Measurements from ENCODE around the gene MSI2. TPM values are rescaled to one million over a fixed set of nuclear protein-coding genes. Genes with fewer than 3 reads are reported as not detected.

The MSI2 gene
- polyA plus RNA-seq, 1 experiment: 9.2 TPM

DNA sequence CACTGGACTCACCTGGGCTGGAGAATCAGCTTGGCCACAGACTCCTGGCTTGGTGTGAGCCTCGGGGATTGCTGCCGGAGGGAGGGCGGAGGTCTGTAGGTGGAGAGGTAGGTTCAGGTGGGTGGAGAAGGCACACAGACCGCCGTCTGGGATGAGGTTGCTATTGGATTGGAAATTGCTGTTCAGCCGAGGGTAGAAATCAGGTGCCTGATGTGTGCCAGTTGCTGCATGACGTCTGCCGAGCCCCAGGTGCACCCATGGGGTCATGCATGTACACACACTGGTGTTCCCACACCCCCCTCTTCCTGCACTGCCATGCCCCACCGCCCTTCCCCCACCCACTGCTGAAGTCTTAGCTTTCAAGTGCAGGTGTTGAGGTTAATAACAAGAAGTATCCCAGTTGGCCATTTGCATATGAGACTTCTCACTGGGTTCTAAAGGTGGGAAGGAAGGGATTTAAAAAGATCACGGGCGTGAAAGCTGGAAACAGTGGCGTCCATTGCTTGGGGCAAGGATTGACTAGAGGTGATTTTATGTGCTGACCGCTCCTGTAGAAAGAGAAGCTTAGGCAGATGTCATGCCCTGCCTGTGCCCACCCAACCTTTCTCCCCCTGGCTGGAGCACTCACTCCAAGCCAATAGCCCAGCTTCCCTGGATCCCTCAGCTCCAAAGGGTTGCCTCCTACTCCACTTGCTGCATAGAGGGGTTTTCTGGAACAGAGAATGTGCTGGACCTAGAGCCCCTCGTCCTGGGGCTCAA, 295.2 kb downstream of the MSI2 start:
- TF ChIP-seq, protein P1, sequence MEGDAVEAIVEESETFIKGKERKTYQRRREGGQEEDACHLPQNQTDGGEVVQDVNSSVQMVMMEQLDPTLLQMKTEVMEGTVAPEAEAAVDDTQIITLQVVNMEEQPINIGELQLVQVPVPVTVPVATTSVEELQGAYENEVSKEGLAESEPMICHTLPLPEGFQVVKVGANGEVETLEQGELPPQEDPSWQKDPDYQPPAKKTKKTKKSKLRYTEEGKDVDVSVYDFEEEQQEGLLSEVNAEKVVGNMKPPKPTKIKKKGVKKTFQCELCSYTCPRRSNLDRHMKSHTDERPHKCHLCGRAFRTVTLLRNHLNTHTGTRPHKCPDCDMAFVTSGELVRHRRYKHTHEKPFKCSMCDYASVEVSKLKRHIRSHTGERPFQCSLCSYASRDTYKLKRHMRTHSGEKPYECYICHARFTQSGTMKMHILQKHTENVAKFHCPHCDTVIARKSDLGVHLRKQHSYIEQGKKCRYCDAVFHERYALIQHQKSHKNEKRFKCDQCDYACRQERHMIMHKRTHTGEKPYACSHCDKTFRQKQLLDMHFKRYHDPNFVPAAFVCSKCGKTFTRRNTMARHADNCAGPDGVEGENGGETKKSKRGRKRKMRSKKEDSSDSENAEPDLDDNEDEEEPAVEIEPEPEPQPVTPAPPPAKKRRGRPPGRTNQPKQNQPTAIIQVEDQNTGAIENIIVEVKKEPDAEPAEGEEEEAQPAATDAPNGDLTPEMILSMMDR (IDR thresholded peaks at IDR 0.05; ENCODE audit: insufficient read depth, low read depth, low read length): no peak
- ChIA-PET POLR2A (no interaction called here), CTCF (interaction anchor here (1.2 to 1.3 kb wide), 2 partner anchors 8 to 18 kb away, joined by 4 read pairs; no protein-coding TSS in a partner anchor)
- no peak overlapping the region for H3K4me3 ChIP-seq (ENCODE audit: low read depth, low read length)
- no peaks in the 10 kb centered on the region for H3K27me3 ChIP-seq (ENCODE audit: control insufficient read depth, insufficient read depth, low read length)
- DNase-seq (ENCODE audit: low read depth): no peak
- H3K36me3 ChIP-seq (ENCODE audit: control insufficient read depth, insufficient read depth, low read length): no peaks in the 10 kb centered on the region

DNA sequence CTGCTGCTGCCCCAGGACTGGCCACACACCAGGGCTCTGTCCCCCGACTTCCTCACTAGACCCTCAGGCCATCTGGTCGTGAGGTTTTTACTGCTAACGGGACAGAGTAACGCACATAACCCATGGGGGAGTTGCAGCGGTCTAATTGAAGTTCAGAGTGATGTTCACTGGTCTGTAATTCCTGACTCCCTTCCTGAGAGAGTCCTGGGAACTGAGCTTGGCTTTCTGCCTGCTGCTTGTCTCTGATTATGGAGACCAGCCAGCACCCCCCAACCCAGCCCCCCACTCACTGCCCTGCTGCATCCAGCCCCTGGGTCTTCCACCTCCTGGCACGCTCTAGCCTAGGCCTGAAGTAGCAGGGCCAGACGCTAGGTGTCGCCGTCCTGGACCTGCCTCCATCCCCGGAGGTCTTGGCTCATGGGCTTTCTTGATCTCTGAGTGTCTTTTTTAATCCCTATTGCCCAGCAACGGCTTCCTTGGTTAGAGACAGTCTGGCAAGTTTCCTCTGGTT, 295.8 kb downstream of the MSI2 start:
- no peak for DNase-seq (ENCODE audit: low read depth)
- Histone ChIP-seq H3K4me3 (ENCODE audit: low read depth, low read length) (no peak overlapping the region), H3K36me3 (ENCODE audit: control insufficient read depth, insufficient read depth, low read length) (no peaks in the 10 kb centered on the region), H3K27me3 (ENCODE audit: control insufficient read depth, insufficient read depth, low read length) (no peaks in the 10 kb centered on the region)
- ChIA-PET POLR2A (no interaction called here), CTCF (interaction anchor here (0.5 to 1.7 kb wide), 4 partner anchors 8 to 252 kb away, joined by 3 to 5 read pairs (median 4); no protein-coding TSS in a partner anchor)
- TF ChIP-seq, protein P1 (IDR thresholded peaks at IDR 0.05; ENCODE audit: insufficient read depth, low read depth, low read length): 0 out of 2 replicates have a peak, but pooled peaks have one; percentile 28

DNA sequence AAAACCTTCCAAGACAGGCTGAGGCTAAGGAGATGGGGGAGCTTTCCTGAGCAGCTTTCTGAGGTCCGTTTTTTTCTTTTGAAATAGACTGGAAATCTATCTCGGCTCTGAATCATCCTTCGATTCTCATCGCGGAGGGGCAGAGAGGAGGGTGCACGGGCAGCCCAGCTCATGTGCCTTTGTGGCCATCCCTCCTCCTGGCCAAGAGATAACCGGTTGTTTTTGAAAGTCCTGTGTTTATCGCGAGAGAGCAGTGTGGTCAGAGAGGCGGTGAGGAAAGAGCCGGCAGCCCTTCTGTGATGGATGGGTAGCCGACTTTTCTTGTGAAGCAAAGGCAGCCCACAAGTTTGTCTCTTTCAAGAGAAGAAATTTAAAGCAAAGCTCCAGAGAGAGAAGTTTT, 297.2 kb downstream of the MSI2 start:
- ChIA-PET CTCF (interaction anchor here (1.1 to 2.3 kb wide), 4 partner anchors 15 to 310 kb away, joined by 3 to 8 read pairs (median 4); no protein-coding TSS in a partner anchor), POLR2A (no interaction called here)
- TF ChIP-seq, protein P1 (IDR thresholded peaks at IDR 0.05; ENCODE audit: insufficient read depth, low read depth, low read length): no peak
- no peaks in the 10 kb centered on the region for H3K27me3 ChIP-seq (ENCODE audit: control insufficient read depth, insufficient read depth, low read length)
- no peak overlapping the region for H3K4me3 ChIP-seq (ENCODE audit: low read depth, low read length)
- DNase-seq (ENCODE audit: low read depth): no peak
- no peaks in the 10 kb centered on the region for H3K36me3 ChIP-seq (ENCODE audit: control insufficient read depth, insufficient read depth, low read length)

DNA sequence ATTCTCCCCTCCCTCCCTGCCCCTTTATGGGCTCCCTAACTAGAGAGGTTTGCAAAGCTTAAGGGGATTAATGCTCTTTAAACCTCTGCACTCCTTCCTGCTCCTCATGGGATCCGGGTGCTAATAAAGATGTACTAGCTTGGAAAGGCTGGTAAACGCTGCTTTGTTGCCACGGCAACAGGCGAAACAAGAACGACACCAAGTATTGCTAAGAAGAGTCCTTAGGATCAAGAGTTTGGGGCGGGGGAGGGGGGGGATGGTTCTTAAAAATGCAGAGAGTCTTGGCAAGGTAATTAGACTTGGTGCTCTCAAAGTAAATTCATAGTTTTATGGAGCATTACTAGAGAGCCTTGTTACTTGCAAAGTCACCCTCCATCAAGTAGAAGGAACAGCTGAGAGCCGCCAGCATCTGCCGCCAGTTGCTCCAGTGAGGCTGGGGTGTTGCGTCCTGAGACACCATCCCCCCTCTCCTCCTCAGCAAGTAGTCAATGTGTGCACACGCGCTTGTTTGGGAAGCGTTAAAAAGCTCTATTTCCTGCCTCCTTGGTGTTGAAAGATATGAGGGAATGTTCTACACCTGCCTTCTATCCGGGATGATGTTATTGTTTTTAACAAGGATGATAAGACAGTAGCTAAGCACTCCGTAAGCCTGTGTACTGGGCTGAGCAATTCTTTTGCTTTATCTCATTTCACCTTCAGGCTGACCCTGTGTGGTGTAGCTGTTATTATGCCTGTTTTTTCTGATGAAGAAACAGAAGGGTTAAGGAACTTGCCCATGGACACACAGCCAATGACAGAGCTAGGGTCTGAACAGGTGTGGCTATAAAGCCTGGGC, 297.9 kb downstream of the MSI2 start:
- H3K4me3 ChIP-seq (ENCODE audit: low read depth, low read length): no peak overlapping the region
- TF ChIP-seq, protein P1 (IDR thresholded peaks at IDR 0.05; ENCODE audit: insufficient read depth, low read depth, low read length): no peak
- no peak for DNase-seq (ENCODE audit: low read depth)
- POLR2A ChIA-PET: no interaction called here
- H3K36me3 ChIP-seq (ENCODE audit: control insufficient read depth, insufficient read depth, low read length): no peaks in the 10 kb centered on the region
- H3K27me3 ChIP-seq (ENCODE audit: control insufficient read depth, insufficient read depth, low read length): no peaks in the 10 kb centered on the region
- CTCF ChIA-PET: interaction anchor here (1.1 to 2.3 kb wide), 3 partner anchors 24 to 311 kb away, joined by 3 to 8 read pairs (median 5); no protein-coding TSS in a partner anchor
